ENCODE measurements around the gene PAX5.

Gene PAX5

DNA sequence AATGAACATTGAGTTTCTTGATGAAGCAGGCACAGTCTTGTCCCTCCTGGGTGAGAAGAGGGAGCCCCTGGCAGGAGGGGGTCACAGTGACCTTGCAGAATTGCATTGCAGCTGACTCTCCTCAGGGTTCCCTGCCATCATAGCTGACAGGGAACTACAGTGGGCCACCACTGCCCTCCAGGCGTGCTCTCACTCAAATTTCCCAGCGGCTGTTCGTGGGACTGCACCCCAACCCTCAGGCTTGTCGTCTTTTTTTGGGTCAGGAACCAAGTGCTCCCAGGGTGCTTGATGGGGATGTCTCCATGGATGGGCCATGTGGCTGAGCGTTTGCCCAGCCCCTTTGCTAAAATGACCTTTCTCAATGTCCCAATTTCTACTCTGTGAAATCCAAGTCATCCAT, 245.5 kb downstream of the PAX5 start:
- in situ Hi-C loops (cut with MboI; ENCODE audit: low sequenced_read_pairs), result no loop called here

DNA sequence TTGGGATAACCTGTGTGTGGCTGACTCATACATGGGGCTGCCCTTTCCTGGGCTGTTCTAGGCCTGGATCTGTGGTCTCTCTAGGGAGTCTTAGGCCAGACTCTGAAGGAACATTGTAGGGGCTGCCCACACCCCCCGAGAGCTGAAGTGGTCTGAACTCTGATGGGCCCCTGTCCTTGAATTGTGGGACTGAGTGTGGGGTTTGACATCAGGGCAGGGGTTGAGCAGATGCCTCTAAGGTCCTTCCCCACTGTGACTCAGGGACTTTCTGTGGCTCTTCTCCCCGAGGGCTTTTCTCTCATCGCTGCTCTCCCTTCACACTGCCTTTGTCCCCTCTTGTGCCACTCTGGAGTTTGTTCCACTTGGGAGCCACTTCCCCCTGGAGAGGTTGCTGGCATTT, 246.4 kb downstream of the PAX5 start:
- in situ Hi-C loops (cut with MboI; ENCODE audit: low sequenced_read_pairs), result no loop called here

Data from HL-60/S4 treated with phorbol 12-myristate 13-acetate at 8.2 ng/mL for 4 days and 3 days (cell line).